Parathyroid adenoma (tissue), 2 donors: ENCODE measurements around the gene SLC17A9.
A peak's percentile ranks its signal among the peaks of the same experiment; 100 is the strongest.

ENCODE experiments used
- H2AFZ ChIP-seq: fragments of 300-600 bp; sonication (generic); one replicate; pipeline ENCODE4 v1.7.0; 2017; ENCODE audit warnings: antibody characterized with exemption, mild to moderate bottlenecking
- H3K27ac ChIP-seq: fragments of 300-600 bp; sonication (generic); one replicate; pipeline ENCODE4 v1.7.0; 2017
- H3K27me3 ChIP-seq: fragments of 300-600 bp; sonication (generic); one replicate; pipeline ENCODE4 v1.7.0; 2017; ENCODE audit warnings: low read length; ENCODE audit not compliant: control insufficient read depth, insufficient read depth
- H3K36me3 ChIP-seq: fragments of 300-600 bp; sonication (generic); one replicate; pipeline ENCODE4 v1.7.0; 2017; ENCODE audit warnings: low read length; ENCODE audit not compliant: control insufficient read depth, insufficient read depth
- H3K4me1 ChIP-seq: fragments of 300-600 bp; sonication (generic); one replicate; pipeline ENCODE4 v1.7.0; 2017; ENCODE audit warnings: control low read depth
- H3K4me2 ChIP-seq: fragments of 300-600 bp; sonication (generic); one replicate; pipeline ENCODE4 v1.7.0; 2017; ENCODE audit warnings: low read length
- H3K4me3 ChIP-seq: fragments of 300-600 bp; sonication (generic); one replicate; pipeline ENCODE4 v1.7.0; 2017; ENCODE audit warnings: low read depth, low read length
- H3K79me2 ChIP-seq: fragments of 300-600 bp; sonication (generic); one replicate; pipeline ENCODE4 v1.7.0; 2017; ENCODE audit warnings: control low read depth
- H3K9ac ChIP-seq: fragments of 300-600 bp; sonication (generic); one replicate; pipeline ENCODE4 v1.7.0; 2017; ENCODE audit warnings: mild to moderate bottlenecking
- H3K9me3 ChIP-seq: fragments of 300-600 bp; sonication (generic); one replicate; pipeline ENCODE4 v1.7.0; 2017; ENCODE audit warnings: low read length; ENCODE audit not compliant: control insufficient read depth
- CTCF ChIP-seq: fragments of 300-600 bp; sonication (generic); IDR thresholded peaks from one replicate; pipeline ENCODE4 v1.7.0; 2017; ENCODE audit warnings: antibody characterized with exemption, mild to moderate bottlenecking
- donor health status: primary hyperparathyroidism.

The SLC17A9 gene

GRCh38 chr20:63007646-63008488, 55.4 kb downstream of the SLC17A9 start:
- no peaks in the 10 kb centered on the region for H3K9me3 ChIP-seq
- H3K36me3 ChIP-seq, result no peaks in the 10 kb centered on the region
- H3K27me3 ChIP-seq, result peaks cover 28% of the 10 kb centered on the region
- H3K4me1 ChIP-seq, result no peaks in the 10 kb centered on the region
- no peak overlapping the region for H3K27ac ChIP-seq
- H3K9ac ChIP-seq, result no peak overlapping the region
- no peak overlapping the region for H3K4me2 ChIP-seq
- no peaks in the 10 kb centered on the region for H3K79me2 ChIP-seq
- TF ChIP-seq CTCF, result no peak
- H3K4me3 ChIP-seq, result no peak overlapping the region
- H2AFZ ChIP-seq, result no peak overlapping the region

- H3K4me1 ChIP-seq, result no peaks in the 10 kb centered on the region
- no peak overlapping the region for H3K9ac ChIP-seq
- no peaks in the 10 kb centered on the region for H3K9me3 ChIP-seq
- H3K27ac ChIP-seq, result no peak overlapping the region
- H3K4me2 ChIP-seq, result peak overlapping the region; percentile 45
- no peak for TF ChIP-seq CTCF
- H3K4me3 ChIP-seq, result no peak overlapping the region
- peaks cover 28% of the 10 kb centered on the region for H3K27me3 ChIP-seq
- H3K36me3 ChIP-seq, result no peaks in the 10 kb centered on the region
- no peaks in the 10 kb centered on the region for H3K79me2 ChIP-seq
- H2AFZ ChIP-seq, result peak overlapping the region; percentile 35
These were observed 56.1 kb downstream of the SLC17A9 start for GRCh38 chr20:63008541-63009044.

- TF ChIP-seq CTCF, result peak; percentile 89
- Histone ChIP-seq H3K27ac (no peak overlapping the region), H3K4me1 (no peaks in the 10 kb centered on the region), H3K4me3 (no peak overlapping the region), H3K9me3 (no peaks in the 10 kb centered on the region), H3K36me3 (no peaks in the 10 kb centered on the region), H2AFZ (peak overlapping the region; percentile 35), H3K79me2 (no peaks in the 10 kb centered on the region), H3K9ac (no peak overlapping the region), H3K27me3 (peaks cover 28% of the 10 kb centered on the region), H3K4me2 (peak overlapping the region; percentile 45)
These were observed 56.8 kb downstream of the SLC17A9 start for GRCh38 chr20:63009045-63009961.

- Histone ChIP-seq H3K27ac (no peak overlapping the region), H3K4me3 (no peak overlapping the region), H3K4me1 (no peaks in the 10 kb centered on the region), H2AFZ (no peak overlapping the region), H3K36me3 (no peaks in the 10 kb centered on the region), H3K4me2 (no peak overlapping the region), H3K9ac (no peak overlapping the region), H3K9me3 (no peaks in the 10 kb centered on the region), H3K27me3 (peaks cover 33% of the 10 kb centered on the region), H3K79me2 (no peaks in the 10 kb centered on the region)
- TF ChIP-seq CTCF, result no peak
These were observed 57.7 kb downstream of the SLC17A9 start for GRCh38 chr20:63009988-63010769.
